ENCODE measurements around the gene NCOA1. TPM values are rescaled to one million over a fixed set of nuclear protein-coding genes. Genes with fewer than 3 reads are reported as not detected.
"Not testable (repeated sequence)": the region's sequence is repeated elsewhere in the genome, so short reads cannot be mapped to it uniquely, and the experiment has no call there.

The NCOA1 gene
- total and polyA plus RNA-seq, 2 experiments from 2014 or later: 32.5 to 51.7 TPM

DNA sequence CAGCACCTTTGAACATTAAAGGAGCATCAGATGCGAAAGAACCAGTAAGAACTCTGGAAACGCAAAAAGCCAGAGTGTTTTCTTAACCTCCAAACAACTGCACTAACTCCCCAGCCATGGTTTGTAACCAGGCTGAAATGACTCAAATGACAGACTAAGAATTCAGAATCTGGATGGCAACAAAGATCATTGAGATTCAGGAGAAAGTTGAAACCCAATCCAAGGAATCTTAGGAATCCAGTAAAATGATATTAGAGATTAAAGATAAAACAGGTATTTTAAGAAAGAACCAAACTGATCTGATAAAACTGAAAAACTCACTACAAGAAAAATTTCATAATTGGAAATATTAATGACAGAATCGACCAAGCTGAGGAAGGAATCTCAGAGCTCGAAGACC, 185.4 kb downstream of the NCOA1 start:
- no peak overlapping the region for H3K4me2 ChIP-seq
- TF ChIP-seq EZH2 (IDR thresholded peaks at IDR 0.05; ENCODE audit: borderline replicate concordance): no peak
- TF ChIP-seq EZH2phosphoT487 (IDR thresholded peaks at IDR 0.05; ENCODE audit: low read depth, severe bottlenecking, unreplicated experiment): no peak
- TF ChIP-seq, protein P1, sequence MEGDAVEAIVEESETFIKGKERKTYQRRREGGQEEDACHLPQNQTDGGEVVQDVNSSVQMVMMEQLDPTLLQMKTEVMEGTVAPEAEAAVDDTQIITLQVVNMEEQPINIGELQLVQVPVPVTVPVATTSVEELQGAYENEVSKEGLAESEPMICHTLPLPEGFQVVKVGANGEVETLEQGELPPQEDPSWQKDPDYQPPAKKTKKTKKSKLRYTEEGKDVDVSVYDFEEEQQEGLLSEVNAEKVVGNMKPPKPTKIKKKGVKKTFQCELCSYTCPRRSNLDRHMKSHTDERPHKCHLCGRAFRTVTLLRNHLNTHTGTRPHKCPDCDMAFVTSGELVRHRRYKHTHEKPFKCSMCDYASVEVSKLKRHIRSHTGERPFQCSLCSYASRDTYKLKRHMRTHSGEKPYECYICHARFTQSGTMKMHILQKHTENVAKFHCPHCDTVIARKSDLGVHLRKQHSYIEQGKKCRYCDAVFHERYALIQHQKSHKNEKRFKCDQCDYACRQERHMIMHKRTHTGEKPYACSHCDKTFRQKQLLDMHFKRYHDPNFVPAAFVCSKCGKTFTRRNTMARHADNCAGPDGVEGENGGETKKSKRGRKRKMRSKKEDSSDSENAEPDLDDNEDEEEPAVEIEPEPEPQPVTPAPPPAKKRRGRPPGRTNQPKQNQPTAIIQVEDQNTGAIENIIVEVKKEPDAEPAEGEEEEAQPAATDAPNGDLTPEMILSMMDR (IDR thresholded peaks at IDR 0.05; ENCODE audit: poor library complexity): no peak
- 95% methylated on average over 4 of the region's 4 CpGs for WGBS (ENCODE audit: low lambda C conversion rate, missing lambda C conversion rate)

DNA sequence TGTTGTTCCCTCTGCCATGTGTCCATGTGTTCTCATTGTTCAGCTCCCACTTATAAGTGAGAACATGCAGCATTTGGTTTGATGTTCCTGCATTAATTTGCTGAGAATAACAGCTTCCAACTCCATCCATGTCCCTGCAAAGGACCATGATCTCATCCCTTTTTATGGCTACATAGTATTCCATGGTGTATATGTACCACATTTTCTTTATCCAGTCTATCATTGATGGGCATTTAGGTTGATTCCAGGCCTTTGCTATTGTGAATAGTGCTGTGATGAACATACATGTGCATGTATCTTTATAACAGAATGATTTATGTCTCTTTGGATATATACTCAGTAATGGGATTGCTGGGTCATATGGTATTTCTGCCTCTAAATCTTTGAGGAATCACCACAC, 187.0 kb downstream of the NCOA1 start:
- H3K27ac ChIP-seq; H3K4me3 ChIP-seq; H3K9me3 ChIP-seq (ENCODE audit: low read depth); H3K9me2 ChIP-seq (replicated peaks; ENCODE audit: insufficient read depth); H4K20me1 ChIP-seq (ENCODE audit: insufficient read depth, poor library complexity, severe bottlenecking); H3K4me2 ChIP-seq; H3K27me3 ChIP-seq; DNase-seq (ENCODE audit: low spot score); H3K79me2 ChIP-seq; H3K4me1 ChIP-seq (ENCODE audit: insufficient read depth); H3K36me3 ChIP-seq (replicated peaks; ENCODE audit: insufficient read depth, low read depth); H2AFZ ChIP-seq: not testable (repeated sequence)

More for the DNA sequence above, 185.4 kb downstream of the NCOA1 start:
- no peak overlapping the region for H3K27ac ChIP-seq
- H3K27me3 ChIP-seq: no peaks in the 10 kb centered on the region
- no peak overlapping the region for H2AFZ ChIP-seq
- H3K9me2 ChIP-seq (replicated peaks; ENCODE audit: insufficient read depth): no peaks in the 10 kb centered on the region
- no peaks in the 10 kb centered on the region for H4K20me1 ChIP-seq (ENCODE audit: insufficient read depth, poor library complexity, severe bottlenecking)
- H3K36me3 ChIP-seq (replicated peaks; ENCODE audit: insufficient read depth, low read depth): no peaks in the 10 kb centered on the region
- no peaks in the 10 kb centered on the region for H3K79me2 ChIP-seq
- DNase-seq (ENCODE audit: low spot score): no peak
- H3K4me1 ChIP-seq (ENCODE audit: insufficient read depth): no peaks in the 10 kb centered on the region
- no peaks in the 10 kb centered on the region for H3K9me3 ChIP-seq (ENCODE audit: low read depth)
- H3K4me3 ChIP-seq: no peak overlapping the region

DNA sequence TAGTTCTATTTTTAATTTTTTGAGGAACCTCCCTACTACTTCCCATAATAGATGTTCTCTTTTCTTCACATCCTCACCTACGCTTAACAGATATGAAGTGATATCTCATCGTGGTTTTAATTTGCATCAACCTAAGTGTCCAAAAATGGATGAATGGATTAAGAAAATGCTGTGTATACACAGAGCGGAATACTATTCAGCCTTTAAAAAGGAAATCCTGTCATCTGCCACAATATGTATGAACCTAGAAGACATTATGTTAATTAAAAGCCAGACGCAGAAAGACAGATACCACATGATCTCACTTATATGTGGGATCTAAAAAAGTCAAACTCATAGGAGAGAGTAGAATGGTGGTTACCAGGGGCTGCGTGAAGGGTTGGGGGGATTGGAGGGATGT, 189.1 kb downstream of the NCOA1 start:
- Histone ChIP-seq H3K79me2 (no peaks in the 10 kb centered on the region), H3K4me3 (no peak overlapping the region), H3K4me2 (no peak overlapping the region), H3K27ac (no peak overlapping the region), H4K20me1 (ENCODE audit: insufficient read depth, poor library complexity, severe bottlenecking) (no peaks in the 10 kb centered on the region), H3K27me3 (no peaks in the 10 kb centered on the region), H2AFZ (no peak overlapping the region), H3K9me2 (replicated peaks; ENCODE audit: insufficient read depth) (no peaks in the 10 kb centered on the region), H3K9me3 (ENCODE audit: low read depth) (no peaks in the 10 kb centered on the region), H3K4me1 (ENCODE audit: insufficient read depth) (no peaks in the 10 kb centered on the region), H3K36me3 (replicated peaks; ENCODE audit: insufficient read depth, low read depth) (no peaks in the 10 kb centered on the region)
- 97% methylated on average over 5 of the region's 5 CpGs for WGBS (ENCODE audit: low lambda C conversion rate, missing lambda C conversion rate)
- TF ChIP-seq, protein P1 (IDR thresholded peaks at IDR 0.05; ENCODE audit: poor library complexity): no peak
- TF ChIP-seq EZH2 (IDR thresholded peaks at IDR 0.05; ENCODE audit: borderline replicate concordance): no peak
- TF ChIP-seq EZH2phosphoT487 (IDR thresholded peaks at IDR 0.05; ENCODE audit: low read depth, severe bottlenecking, unreplicated experiment): no peak
- no peak for DNase-seq (ENCODE audit: low spot score)

DNA sequence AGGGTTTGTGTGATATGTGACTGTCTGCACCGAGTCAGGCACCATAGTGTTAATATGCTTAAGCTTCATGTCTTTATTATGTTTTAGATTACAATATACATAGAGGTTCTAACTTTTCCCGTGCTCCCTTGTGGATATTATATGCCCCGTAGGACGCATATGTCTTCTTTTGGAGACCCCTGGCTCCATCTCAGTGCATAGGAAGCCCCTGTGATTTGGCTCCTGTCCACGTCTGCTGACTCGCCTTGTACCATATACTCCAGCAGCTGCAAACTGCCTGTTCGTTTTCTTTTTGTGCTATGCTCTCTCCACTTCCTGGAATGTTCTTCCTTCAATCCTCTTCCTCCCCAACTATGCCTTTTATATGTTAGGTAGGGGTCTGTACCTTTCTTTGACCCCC, 191.2 kb downstream of the NCOA1 start:
- no peaks in the 10 kb centered on the region for H3K4me1 ChIP-seq (ENCODE audit: insufficient read depth)
- WGBS (ENCODE audit: low lambda C conversion rate, missing lambda C conversion rate): 73% methylated on average over 7 of the region's 7 CpGs
- H4K20me1 ChIP-seq (ENCODE audit: insufficient read depth, poor library complexity, severe bottlenecking): no peaks in the 10 kb centered on the region
- no peak overlapping the region for H2AFZ ChIP-seq
- H3K27me3 ChIP-seq: no peaks in the 10 kb centered on the region
- H3K79me2 ChIP-seq: no peaks in the 10 kb centered on the region
- no peak for DNase-seq (ENCODE audit: low spot score)
- H3K27ac ChIP-seq: no peak overlapping the region
- no peak overlapping the region for H3K4me3 ChIP-seq
- TF ChIP-seq, protein P1 (IDR thresholded peaks at IDR 0.05; ENCODE audit: poor library complexity): no peak
- TF ChIP-seq EZH2 (IDR thresholded peaks at IDR 0.05; ENCODE audit: borderline replicate concordance) (no peak), EZH2phosphoT487 (IDR thresholded peaks at IDR 0.05; ENCODE audit: low read depth, severe bottlenecking, unreplicated experiment) (no peak)
- no peaks in the 10 kb centered on the region for H3K36me3 ChIP-seq (replicated peaks; ENCODE audit: insufficient read depth, low read depth)
- H3K9me2 ChIP-seq (replicated peaks; ENCODE audit: insufficient read depth): no peaks in the 10 kb centered on the region
- H3K9me3 ChIP-seq (ENCODE audit: low read depth): no peaks in the 10 kb centered on the region
- no peak overlapping the region for H3K4me2 ChIP-seq
